Smooth muscle cell (in vitro differentiated cells): ENCODE results near the gene SASH3. TPM values are rescaled to one million over a fixed set of nuclear protein-coding genes. Genes with fewer than 3 reads are reported as not detected.

ENCODE experiments used
- DNase-seq: peaks from one replicate; lab custom pipeline; 2025; ENCODE audit not compliant: unreplicated experiment; lab: John Stamatoyannopoulos, UW
- H2AFZ ChIP-seq: fragments of 200-600 bp; sonication (generic); 2 replicates; pipeline ENCODE4 v1.6.0; 2016; ENCODE audit warnings: antibody characterized with exemption, low read depth, mild to moderate bottlenecking
- H3F3A ChIP-seq: fragments of 200-600 bp; sonication (generic); 2 replicates; pipeline ENCODE4 v1.6.0; 2017; ENCODE audit warnings: antibody characterized with exemption, low read depth
- H3K27ac ChIP-seq: fragments of 200-600 bp; sonication (generic); 2 replicates; pipeline ENCODE4 v1.5.1; 2016; ENCODE audit warnings: low read depth, mild to moderate bottlenecking
- H3K27me3 ChIP-seq: fragments of 200-600 bp; sonication (generic); 2 replicates; pipeline ENCODE4 v1.6.1; 2016; ENCODE audit warnings: low read depth, mild to moderate bottlenecking
- H3K36me3 ChIP-seq: fragments of 200-600 bp; sonication (generic); 2 replicates; pipeline ENCODE4 v1.5.1; 2016; ENCODE audit warnings: low read depth
- H3K4me1 ChIP-seq: fragments of 200-600 bp; sonication (generic); 2 replicates; pipeline ENCODE4 v1.5.1; 2016; ENCODE audit warnings: low read depth
- H3K4me2 ChIP-seq: fragments of 200-600 bp; sonication (generic); 2 replicates; pipeline ENCODE4 v1.6.0; 2016; ENCODE audit warnings: mild to moderate bottlenecking
- H3K4me3 ChIP-seq: fragments of 200-600 bp; sonication (generic); 2 replicates; pipeline ENCODE4 v1.5.1; 2016; ENCODE audit warnings: mild to moderate bottlenecking
- H3K79me2 ChIP-seq: fragments of 200-600 bp; sonication (generic); 2 replicates; pipeline ENCODE4 v1.6.0; 2016; ENCODE audit warnings: low read depth, mild to moderate bottlenecking
- H3K9ac ChIP-seq: fragments of 200-600 bp; sonication (generic); 2 replicates; pipeline ENCODE4 v1.6.0; 2016; ENCODE audit warnings: low read depth
- H3K9me3 ChIP-seq: fragments of 200-600 bp; sonication (generic); replicated peaks from 2 replicates; pipeline ENCODE4 v1.5.1; 2016; ENCODE audit warnings: low read depth
- H4K20me1 ChIP-seq: fragments of 200-600 bp; sonication (generic); 2 replicates; pipeline ENCODE4 v1.6.0; 2016; ENCODE audit warnings: low read depth
- CTCF ChIP-seq: fragments of 200-600 bp; sonication (generic); IDR thresholded peaks from 2 replicates; pipeline ENCODE4 v1.5.1; 2017; ENCODE audit warnings: borderline replicate concordance, mild to moderate bottlenecking, antibody characterized with exemption; ENCODE audit not compliant: insufficient read depth, poor library complexity, severe bottlenecking
- WGBS: methylation state at CpG from one replicate; pipeline ENCODE4 v1.1.7; 2016; ENCODE audit warnings: low lambda C conversion rate; 5-methylcytosine and 5-hydroxymethylcytosine counted together
- polyA plus RNA-seq: library from polyadenylated mRNA; unstranded; fragments of >200 nt; fragmentation: Nextera tagmentation; extraction: Ambion mirVana; gene quantifications from 2 replicates; pipeline ENCODE4 v1.2.1, GENCODE V29; 2016
- total RNA-seq: library from RNA; depleted of rRNA; stranded (reverse); fragments of >200 nt; gene quantifications from 2 replicates; pipeline ENCODE4 v1.2.3, GENCODE V29; 2014

SASH3 gene
- total and polyA plus RNA-seq, 2 experiments from 2014 or later = not detected

- no peaks in the 10 kb centered on the region for H3K9me3 ChIP-seq
- H4K20me1 ChIP-seq = no peaks in the 10 kb centered on the region
- H3K4me3 ChIP-seq = no peak overlapping the region
- no peak overlapping the region for H3K27ac ChIP-seq
- no peak overlapping the region for H3K4me2 ChIP-seq
- TF ChIP-seq CTCF = no peak
- H3K9ac ChIP-seq = no peak overlapping the region
- no peaks in the 10 kb centered on the region for H3K79me2 ChIP-seq
- no peaks in the 10 kb centered on the region for H3K27me3 ChIP-seq
- DNase-seq = no peak
- H2AFZ ChIP-seq = no peak overlapping the region
- H3K36me3 ChIP-seq = no peaks in the 10 kb centered on the region
- H3K4me1 ChIP-seq = no peaks in the 10 kb centered on the region
- WGBS = 86% methylated on average over 4 of the region's 4 CpGs
- H3F3A ChIP-seq = no peaks in the 10 kb centered on the region
These were observed 17.6 kb downstream of the SASH3 start for GRCh38 chrX:129797251-129797906.

- H3K79me2 ChIP-seq = no peaks in the 10 kb centered on the region
- no peak overlapping the region for H3K4me2 ChIP-seq
- H3K4me3 ChIP-seq = no peak overlapping the region
- H3K4me1 ChIP-seq = no peaks in the 10 kb centered on the region
- H2AFZ ChIP-seq = no peak overlapping the region
- 79% methylated on average over 3 of the region's 3 CpGs for WGBS
- H3K9ac ChIP-seq = no peak overlapping the region
- TF ChIP-seq CTCF = no peak
- H3K36me3 ChIP-seq = no peaks in the 10 kb centered on the region
- H4K20me1 ChIP-seq = no peaks in the 10 kb centered on the region
- no peaks in the 10 kb centered on the region for H3K9me3 ChIP-seq
- no peaks in the 10 kb centered on the region for H3F3A ChIP-seq
- H3K27me3 ChIP-seq = no peaks in the 10 kb centered on the region
- DNase-seq = no peak
- no peak overlapping the region for H3K27ac ChIP-seq
These were observed 18.7 kb downstream of the SASH3 start for GRCh38 chrX:129798456-129798855.

- no peak for TF ChIP-seq CTCF
- no peak for DNase-seq
- Histone ChIP-seq H3K4me2 (no peak overlapping the region), H3K36me3 (no peaks in the 10 kb centered on the region), H4K20me1 (no peaks in the 10 kb centered on the region), H3K4me1 (no peaks in the 10 kb centered on the region), H2AFZ (no peak overlapping the region), H3K27me3 (no peaks in the 10 kb centered on the region), H3K9ac (no peak overlapping the region), H3K4me3 (no peak overlapping the region), H3K27ac (no peak overlapping the region), H3K79me2 (no peaks in the 10 kb centered on the region), H3K9me3 (no peaks in the 10 kb centered on the region), H3F3A (no peaks in the 10 kb centered on the region)
- WGBS = 69% methylated on average over 5 of the region's 5 CpGs
These were observed 19.1 kb downstream of the SASH3 start for GRCh38 chrX:129798888-129799287.

GRCh38 chrX:129800186-129800585 lies 20.4 kb downstream of the SASH3 start:
- Histone ChIP-seq H3K4me3 (no peak overlapping the region), H3K4me2 (no peak overlapping the region), H3F3A (no peaks in the 10 kb centered on the region), H3K9ac (no peak overlapping the region), H3K79me2 (no peaks in the 10 kb centered on the region), H3K27ac (no peak overlapping the region), H3K9me3 (no peaks in the 10 kb centered on the region), H2AFZ (no peak overlapping the region), H3K4me1 (no peaks in the 10 kb centered on the region), H3K27me3 (no peaks in the 10 kb centered on the region), H3K36me3 (no peaks in the 10 kb centered on the region), H4K20me1 (no peaks in the 10 kb centered on the region)
- 70% methylated on average over 4 of the region's 4 CpGs for WGBS
- no peak for TF ChIP-seq CTCF
- DNase-seq = no peak
